ENCODE data around the gene LRRC8C.

The LRRC8C gene

DNA sequence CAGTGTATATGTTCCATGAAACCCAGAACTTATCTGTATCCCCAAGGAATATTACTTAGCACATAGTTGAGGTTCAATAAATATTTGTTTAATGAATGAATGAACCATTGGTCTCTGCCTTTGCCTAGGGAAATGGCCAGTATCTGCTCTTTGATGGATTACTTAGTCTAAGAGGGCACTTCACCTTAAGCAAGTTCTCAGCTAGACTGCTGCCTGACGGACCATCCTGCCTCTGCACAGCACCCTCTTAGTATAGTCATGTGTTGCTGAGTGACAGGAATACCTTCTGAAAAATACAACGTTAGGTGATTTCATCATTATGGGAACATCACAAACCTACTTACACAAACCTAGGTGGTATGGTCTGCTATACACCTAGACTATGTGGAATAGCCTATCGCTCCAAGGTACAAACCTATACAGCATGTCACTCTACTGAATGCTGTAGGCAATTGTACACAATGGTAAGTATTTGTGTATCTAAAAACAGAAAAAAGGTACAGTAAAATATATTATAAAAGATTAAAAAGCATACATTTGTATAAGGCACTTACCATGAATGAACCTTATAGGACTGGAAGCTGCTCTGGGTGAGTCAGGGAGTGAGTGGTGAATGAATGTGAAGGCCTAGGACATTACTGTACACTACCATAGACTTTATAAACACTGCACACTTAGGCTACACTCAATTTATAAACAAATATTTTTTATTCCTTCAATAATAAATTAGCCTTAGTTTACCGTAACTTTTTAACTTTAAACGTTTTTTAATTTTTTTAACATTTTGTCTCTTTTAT lies 104.2 kb downstream of the LRRC8C start:
- Histone ChIP-seq H3K4me2 (no peak overlapping the region), H3K27me3 (ENCODE audit: insufficient read depth, low read depth) (no peaks in the 10 kb centered on the region), H3K79me2 (ENCODE audit: insufficient read depth, low read depth) (no peaks in the 10 kb centered on the region), H3K9ac (no peak overlapping the region), H2AFZ (ENCODE audit: low read depth) (no peak overlapping the region), H3K27ac (no peak overlapping the region), H4K20me1 (ENCODE audit: insufficient read depth) (no peaks in the 10 kb centered on the region), H3K4me1 (ENCODE audit: low read depth, poor library complexity, severe bottlenecking) (no peaks in the 10 kb centered on the region), H3K36me3 (ENCODE audit: insufficient read depth) (no peaks in the 10 kb centered on the region), H3K4me3 (IDR thresholded peaks at IDR 0.05; ENCODE audit: insufficient read depth, low read depth, low read length) (no peak overlapping the region)
- TF ChIP-seq, protein P1, sequence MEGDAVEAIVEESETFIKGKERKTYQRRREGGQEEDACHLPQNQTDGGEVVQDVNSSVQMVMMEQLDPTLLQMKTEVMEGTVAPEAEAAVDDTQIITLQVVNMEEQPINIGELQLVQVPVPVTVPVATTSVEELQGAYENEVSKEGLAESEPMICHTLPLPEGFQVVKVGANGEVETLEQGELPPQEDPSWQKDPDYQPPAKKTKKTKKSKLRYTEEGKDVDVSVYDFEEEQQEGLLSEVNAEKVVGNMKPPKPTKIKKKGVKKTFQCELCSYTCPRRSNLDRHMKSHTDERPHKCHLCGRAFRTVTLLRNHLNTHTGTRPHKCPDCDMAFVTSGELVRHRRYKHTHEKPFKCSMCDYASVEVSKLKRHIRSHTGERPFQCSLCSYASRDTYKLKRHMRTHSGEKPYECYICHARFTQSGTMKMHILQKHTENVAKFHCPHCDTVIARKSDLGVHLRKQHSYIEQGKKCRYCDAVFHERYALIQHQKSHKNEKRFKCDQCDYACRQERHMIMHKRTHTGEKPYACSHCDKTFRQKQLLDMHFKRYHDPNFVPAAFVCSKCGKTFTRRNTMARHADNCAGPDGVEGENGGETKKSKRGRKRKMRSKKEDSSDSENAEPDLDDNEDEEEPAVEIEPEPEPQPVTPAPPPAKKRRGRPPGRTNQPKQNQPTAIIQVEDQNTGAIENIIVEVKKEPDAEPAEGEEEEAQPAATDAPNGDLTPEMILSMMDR (conservative IDR thresholded peaks at IDR 0.05; ENCODE audit: low read depth, low read length): no peak

DNA sequence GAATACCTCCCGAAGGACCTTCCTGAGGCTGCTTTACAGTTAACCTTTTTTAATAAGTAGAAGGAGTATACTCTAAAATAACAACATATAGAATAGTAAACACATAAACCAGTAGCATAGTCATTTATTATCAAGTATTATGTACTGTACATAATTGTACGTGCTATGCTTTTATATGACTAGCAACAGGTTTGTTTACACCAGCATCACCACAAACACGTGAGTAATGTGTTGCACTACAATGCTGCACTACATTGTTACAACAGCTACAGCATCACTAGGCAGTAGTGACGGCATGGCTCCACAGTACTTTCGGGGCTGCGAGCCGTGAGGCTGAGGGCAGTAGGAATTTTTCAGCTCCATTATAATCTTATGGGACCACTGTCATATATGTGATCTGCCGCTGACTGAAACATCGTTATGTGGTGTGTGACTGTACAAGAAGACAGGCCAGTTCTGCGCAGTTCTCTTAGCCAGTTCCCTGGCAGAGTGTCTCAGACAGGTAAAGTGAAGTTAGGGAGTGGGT lies 105.1 kb downstream of the LRRC8C start:
- H3K79me2 ChIP-seq (ENCODE audit: insufficient read depth, low read depth): no peaks in the 10 kb centered on the region
- TF ChIP-seq, protein P1 (conservative IDR thresholded peaks at IDR 0.05; ENCODE audit: low read depth, low read length): no peak
- H3K27me3 ChIP-seq (ENCODE audit: insufficient read depth, low read depth): no peaks in the 10 kb centered on the region
- H3K36me3 ChIP-seq (ENCODE audit: insufficient read depth): no peaks in the 10 kb centered on the region
- no peak overlapping the region for H3K4me3 ChIP-seq (IDR thresholded peaks at IDR 0.05; ENCODE audit: insufficient read depth, low read depth, low read length)
- H3K27ac ChIP-seq: no peak overlapping the region
- no peaks in the 10 kb centered on the region for H4K20me1 ChIP-seq (ENCODE audit: insufficient read depth)
- H3K9ac ChIP-seq: no peak overlapping the region
- H2AFZ ChIP-seq (ENCODE audit: low read depth): no peak overlapping the region
- H3K4me2 ChIP-seq: no peak overlapping the region
- no peaks in the 10 kb centered on the region for H3K4me1 ChIP-seq (ENCODE audit: low read depth, poor library complexity, severe bottlenecking)

DNA sequence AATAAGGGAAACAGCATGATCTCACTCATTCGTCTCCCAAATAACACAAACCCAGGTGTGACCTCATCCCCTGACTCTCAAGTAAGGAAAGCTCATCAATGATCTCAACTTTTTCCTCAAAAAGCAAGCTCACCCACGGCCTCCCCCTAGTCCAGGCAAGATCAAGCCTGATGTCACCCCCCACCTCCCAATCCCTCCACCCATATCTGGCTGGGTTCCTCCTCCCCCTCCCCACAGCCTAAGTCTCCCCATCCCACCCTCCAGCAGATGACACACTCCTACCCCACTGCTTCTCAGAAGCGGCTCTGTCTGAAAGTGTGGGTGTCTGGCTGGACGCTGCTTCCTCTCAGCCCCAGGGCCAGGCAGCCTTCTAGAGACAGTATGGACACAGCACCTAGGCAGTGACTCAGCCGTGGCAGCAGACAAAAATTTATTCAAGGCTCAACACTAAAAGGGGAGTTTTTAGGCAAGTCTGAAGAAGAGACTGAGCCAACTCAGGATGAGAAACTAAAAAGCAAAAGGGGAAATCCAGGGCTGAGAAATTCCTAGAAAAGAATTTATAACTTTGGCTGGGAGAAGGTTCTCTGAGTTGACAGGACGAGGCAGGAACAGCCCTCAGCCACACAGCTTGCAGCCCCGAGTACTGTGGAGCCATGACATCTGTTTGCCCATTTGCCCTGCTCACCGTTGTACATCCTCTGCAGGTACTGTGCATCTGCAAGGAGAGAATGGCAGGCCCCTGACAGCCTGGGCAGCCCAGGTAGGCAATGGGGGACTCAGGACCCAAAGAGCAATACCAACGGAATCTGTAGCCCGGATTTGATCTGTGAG lies 106.3 kb downstream of the LRRC8C start:
- no peak overlapping the region for H3K27ac ChIP-seq
- H3K9ac ChIP-seq: no peak overlapping the region
- no peaks in the 10 kb centered on the region for H3K4me1 ChIP-seq (ENCODE audit: low read depth, poor library complexity, severe bottlenecking)
- H4K20me1 ChIP-seq (ENCODE audit: insufficient read depth): no peaks in the 10 kb centered on the region
- no peaks in the 10 kb centered on the region for H3K79me2 ChIP-seq (ENCODE audit: insufficient read depth, low read depth)
- TF ChIP-seq, protein P1 (conservative IDR thresholded peaks at IDR 0.05; ENCODE audit: low read depth, low read length): no peak
- H3K4me2 ChIP-seq: no peak overlapping the region
- H2AFZ ChIP-seq (ENCODE audit: low read depth): no peak overlapping the region
- H3K36me3 ChIP-seq (ENCODE audit: insufficient read depth): no peaks in the 10 kb centered on the region
- H3K4me3 ChIP-seq (IDR thresholded peaks at IDR 0.05; ENCODE audit: insufficient read depth, low read depth, low read length): no peak overlapping the region
- H3K27me3 ChIP-seq (ENCODE audit: insufficient read depth, low read depth): no peaks in the 10 kb centered on the region

DNA sequence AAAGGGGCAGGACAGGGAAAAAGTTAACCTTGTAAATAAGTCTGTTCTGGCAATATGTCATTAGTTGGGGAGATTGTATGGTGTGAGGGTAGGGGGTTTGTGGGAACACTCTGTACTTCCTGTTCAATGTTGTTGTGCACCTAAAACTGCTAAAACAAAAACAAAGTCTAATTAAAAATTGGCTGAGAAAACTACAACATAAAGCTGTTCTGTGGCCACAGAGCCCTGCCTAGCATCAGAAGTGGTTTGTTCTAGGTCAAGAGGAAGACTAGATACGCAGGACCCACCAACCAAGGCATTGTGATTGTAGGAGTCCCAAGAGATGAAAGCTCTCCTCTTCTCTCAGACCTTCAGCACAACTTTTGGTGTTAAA lies 106.9 kb downstream of the LRRC8C start:
- Histone ChIP-seq H2AFZ (ENCODE audit: low read depth) (no peak overlapping the region), H3K4me2 (no peak overlapping the region), H4K20me1 (ENCODE audit: insufficient read depth) (no peaks in the 10 kb centered on the region), H3K27ac (no peak overlapping the region), H3K4me3 (IDR thresholded peaks at IDR 0.05; ENCODE audit: insufficient read depth, low read depth, low read length) (no peak overlapping the region), H3K36me3 (ENCODE audit: insufficient read depth) (no peaks in the 10 kb centered on the region), H3K79me2 (ENCODE audit: insufficient read depth, low read depth) (no peaks in the 10 kb centered on the region), H3K9ac (no peak overlapping the region), H3K27me3 (ENCODE audit: insufficient read depth, low read depth) (no peaks in the 10 kb centered on the region), H3K4me1 (ENCODE audit: low read depth, poor library complexity, severe bottlenecking) (no peaks in the 10 kb centered on the region)
- TF ChIP-seq, protein P1 (conservative IDR thresholded peaks at IDR 0.05; ENCODE audit: low read depth, low read length): no peak

Measured in KMS-11 (cell line).